Cardiac muscle cell (in vitro differentiated cells and primary cell): ENCODE data around the gene HMCES. TPM values are rescaled to one million over a fixed set of nuclear protein-coding genes. Genes with fewer than 3 reads are reported as not detected.

Experiments used
- DNase-seq, 2 donors: peaks; one replicate each; pipeline versions ENCODE4 v3.0.0 to v3.0.0-alpha.2; 2010 to 2017; ENCODE audit warnings: low read depth in 1 of 2, low spot score in 1 of 2
- H3K27ac ChIP-seq: fragments of 200-600 bp; sonication (generic); 2 replicates; pipeline ENCODE4 v1.5.1; 2016
- H3K27me3 ChIP-seq: fragments of 200-600 bp; sonication (generic); 2 replicates; pipeline ENCODE4 v1.6.0; 2016; ENCODE audit warnings: control low read depth
- H3K36me3 ChIP-seq: fragments of 200-600 bp; sonication (generic); 2 replicates; pipeline ENCODE4 v1.5.1; 2016; ENCODE audit warnings: control low read depth
- H3K4me1 ChIP-seq: fragments of 200-600 bp; sonication (generic); 2 replicates; pipeline ENCODE4 v1.8.1; 2017; ENCODE audit warnings: low read depth, mild to moderate bottlenecking, mixed run types
- H3K4me3 ChIP-seq: fragments of 200-600 bp; sonication (generic); 2 replicates; pipeline ENCODE4 v1.5.1; 2016; ENCODE audit warnings: mild to moderate bottlenecking
- H3K9me3 ChIP-seq: fragments of 200-600 bp; sonication (generic); 2 replicates; pipeline ENCODE4 v1.5.1; 2017; ENCODE audit warnings: low read depth, mild to moderate bottlenecking, control low read depth
- CTCF ChIP-seq: IDR thresholded peaks from 2 replicates; pipeline ENCODE4 v1.5.1; 2012; ENCODE audit warnings: low read depth, mild to moderate bottlenecking, low read length
- polyA plus RNA-seq: library from polyadenylated mRNA; unstranded; fragments of >200 nt; fragmentation: Nextera tagmentation; extraction: Ambion mirVana; gene quantifications from 2 replicates; pipeline ENCODE4 v1.2.1, GENCODE V29; 2016
- total RNA-seq: library from RNA; depleted of rRNA; stranded (reverse); fragments of >200 nt; gene quantifications from 2 replicates; pipeline ENCODE4 v1.2.3, GENCODE V29; 2016

Gene HMCES
- total and polyA plus RNA-seq, 2 experiments from 2014 or later = 50.9 to 53.0 TPM

- Histone ChIP-seq H3K27me3 (no peaks in the 10 kb centered on the region), H3K4me1 (peaks cover 7% of the 10 kb centered on the region), H3K4me3 (no peak overlapping the region), H3K36me3 (peaks cover 6% of the 10 kb centered on the region), H3K27ac (no peak overlapping the region), H3K9me3 (no peaks in the 10 kb centered on the region)
- no peak for TF ChIP-seq CTCF
- no peak for DNase-seq
These were observed 3.1 kb downstream of the HMCES start for GRCh38 chr3:129281726-129282125.

GRCh38 chr3:129282727-129283327 lies 4.2 kb downstream of the HMCES start:
- no peak for TF ChIP-seq CTCF
- Histone ChIP-seq H3K27ac (no peak overlapping the region), H3K4me1 (peaks cover 7% of the 10 kb centered on the region), H3K36me3 (no peaks in the 10 kb centered on the region), H3K9me3 (no peaks in the 10 kb centered on the region), H3K27me3 (no peaks in the 10 kb centered on the region), H3K4me3 (no peak overlapping the region)
- peak in 1 of 2 donors; percentile 56 for DNase-seq

GRCh38 chr3:129286081-129286480 lies 7.4 kb downstream of the HMCES start:
- no peaks in the 10 kb centered on the region for H3K4me1 ChIP-seq
- H3K4me3 ChIP-seq = no peak overlapping the region
- no peaks in the 10 kb centered on the region for H3K27me3 ChIP-seq
- peaks cover 17% of the 10 kb centered on the region for H3K36me3 ChIP-seq
- TF ChIP-seq CTCF = no peak
- no peak overlapping the region for H3K27ac ChIP-seq
- DNase-seq = peak in 1 of 2 donors; percentile 30
- H3K9me3 ChIP-seq = no peaks in the 10 kb centered on the region

- Histone ChIP-seq H3K27ac (no peak overlapping the region), H3K4me3 (no peak overlapping the region), H3K27me3 (no peaks in the 10 kb centered on the region), H3K36me3 (peaks cover 32% of the 10 kb centered on the region), H3K9me3 (no peaks in the 10 kb centered on the region), H3K4me1 (no peaks in the 10 kb centered on the region)
- no peak for DNase-seq
- no peak for TF ChIP-seq CTCF
These were observed 9.8 kb downstream of the HMCES start for GRCh38 chr3:129288446-129288845.

GRCh38 chr3:129289201-129289921 lies 10.7 kb downstream of the HMCES start:
- H3K9me3 ChIP-seq = no peaks in the 10 kb centered on the region
- H3K4me1 ChIP-seq = no peaks in the 10 kb centered on the region
- no peaks in the 10 kb centered on the region for H3K27me3 ChIP-seq
- no peak overlapping the region for H3K27ac ChIP-seq
- no peak overlapping the region for H3K4me3 ChIP-seq
- TF ChIP-seq CTCF = no peak
- peak in 1 of 2 donors; percentile 74 for DNase-seq
- peaks cover 34% of the 10 kb centered on the region for H3K36me3 ChIP-seq
